WI38 (cell line): ENCODE results near the gene MPPED1.

ENCODE experiments used
- H3K4me3 ChIP-seq: 2 replicates; pipeline ENCODE4 v1.5.1; 2011; ENCODE audit warnings: low read depth, mild to moderate bottlenecking, control low read depth, low read length
- CTCF ChIP-seq: IDR thresholded peaks from 2 replicates; pipeline ENCODE4 v1.5.1; 2012; ENCODE audit warnings: low read depth, mild to moderate bottlenecking, control low read depth, low read length

The MPPED1 gene

GRCh38 chr22:43388420-43388851 is 23.4 kb upstream of the MPPED1 start:
- no peak overlapping the region for H3K4me3 ChIP-seq
- peak; percentile 95 for TF ChIP-seq CTCF

GRCh38 chr22:43389227-43389836 is 22.5 kb upstream of the MPPED1 start:
- no peak for TF ChIP-seq CTCF
- H3K4me3 ChIP-seq, result no peak overlapping the region

- TF ChIP-seq CTCF, result no peak
- H3K4me3 ChIP-seq, result no peak overlapping the region
These were observed 21.6 kb upstream of the MPPED1 start for GRCh38 chr22:43390166-43390565.

- H3K4me3 ChIP-seq, result no peak overlapping the region
- no peak for TF ChIP-seq CTCF
These were observed 20.9 kb upstream of the MPPED1 start for GRCh38 chr22:43390872-43391271.

GRCh38 chr22:43391306-43391705 is 20.5 kb upstream of the MPPED1 start:
- TF ChIP-seq CTCF, result no peak

GRCh38 chr22:43392385-43392989 is 19.3 kb upstream of the MPPED1 start:
- TF ChIP-seq CTCF, result no peak
- no peak overlapping the region for H3K4me3 ChIP-seq

More at GRCh38 chr22:43391306-43391705, 20.5 kb upstream of the MPPED1 start:
- no peak overlapping the region for H3K4me3 ChIP-seq

- no peak for TF ChIP-seq CTCF
- H3K4me3 ChIP-seq, result no peak overlapping the region
These were observed 18.5 kb upstream of the MPPED1 start for GRCh38 chr22:43393132-43393843.
